IMR-90 (cell line): ENCODE measurements around the gene TMEM256.

ENCODE experiments used
- BHLHE40 ChIP-seq: fragments of 150-350 bp; IDR thresholded peaks from 2 replicates; pipeline ENCODE4 v1.6.1; 2016; ENCODE audit warnings: mild to moderate bottlenecking, low read depth, low read length
- CEBPB ChIP-seq: IDR thresholded peaks from 2 replicates; pipeline ENCODE4 v1.6.1; 2012; ENCODE audit warnings: low read depth, low read length, improper control_type of control experiment
- ELK1 ChIP-seq: fragments of 150-350 bp; IDR thresholded peaks from 2 replicates; pipeline ENCODE4 v1.6.1; 2016; ENCODE audit warnings: low read depth, mild to moderate bottlenecking, low read length, moderate library complexity, borderline replicate concordance
- FOS ChIP-seq: fragments of 150-350 bp; IDR thresholded peaks from 2 replicates; pipeline ENCODE4 v1.6.1; 2016; ENCODE audit warnings: low read depth, low read length
- MAFK ChIP-seq: IDR thresholded peaks from 2 replicates; pipeline ENCODE4 v1.6.1; 2012; ENCODE audit warnings: low read depth, low read length, improper control_type of control experiment
- MAZ ChIP-seq: IDR thresholded peaks from 2 replicates; pipeline ENCODE4 v1.6.1; 2012; ENCODE audit warnings: low read depth, mild to moderate bottlenecking, low read length, improper control_type of control experiment, moderate library complexity, borderline replicate concordance
- MXI1 ChIP-seq: IDR thresholded peaks from 2 replicates; pipeline ENCODE4 v1.6.1; 2012; ENCODE audit warnings: low read depth, mild to moderate bottlenecking, low read length, moderate library complexity, borderline replicate concordance
- POLR2A ChIP-seq: IDR thresholded peaks from 2 replicates; pipeline ENCODE4 v1.6.1; 2012; ENCODE audit warnings: mild to moderate bottlenecking, low read depth, low read length
- RAD21 ChIP-seq: IDR thresholded peaks from 2 replicates; pipeline ENCODE4 v1.6.1; 2012; ENCODE audit warnings: low read length, improper control_type of control experiment
- RCOR1 ChIP-seq: IDR thresholded peaks from 2 replicates; pipeline ENCODE4 v1.6.1; 2012; ENCODE audit warnings: mild to moderate bottlenecking, low read length, improper control_type of control experiment; ENCODE audit not compliant: insufficient replicate concordance
- TF ChIP-seq, protein P1 (sequence below): fragments of 150-350 bp; IDR thresholded peaks from 2 replicates; pipeline ENCODE4 v1.6.1; 2017; ENCODE audit warnings: mild to moderate bottlenecking, antibody characterized with exemption, low read length, low read depth
- TF ChIP-seq, protein P2 (sequence below): conservative IDR thresholded peaks from 2 replicates; pipeline ENCODE4 v1.5.1; 2012; ENCODE audit warnings: mild to moderate bottlenecking, low read depth, low read length, improper control_type of control experiment

DNA sequence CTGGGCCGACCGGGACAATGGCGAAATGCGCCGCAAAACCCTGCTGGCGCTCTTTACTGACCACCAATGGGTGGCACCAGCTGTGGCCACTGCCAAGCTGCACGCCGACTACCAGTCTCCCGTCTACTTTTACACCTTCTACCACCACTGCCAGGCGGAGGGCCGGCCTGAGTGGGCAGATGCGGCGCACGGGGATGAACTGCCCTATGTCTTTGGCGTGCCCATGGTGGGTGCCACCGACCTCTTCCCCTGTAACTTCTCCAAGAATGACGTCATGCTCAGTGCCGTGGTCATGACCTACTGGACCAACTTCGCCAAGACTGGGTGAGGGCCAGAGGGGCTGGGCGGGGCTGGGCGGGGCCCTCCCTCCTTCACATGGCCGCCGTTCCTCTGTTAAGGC is 11.9 kb upstream of the TMEM256 start:
- TF ChIP-seq RCOR1 (no peak), MXI1 (no peak), POLR2A (no peak), RAD21 (no peak), CEBPB (no peak), FOS (no peak), BHLHE40 (no peak), ELK1 (no peak), MAZ (no peak), MAFK (no peak)
- TF ChIP-seq, protein P1, sequence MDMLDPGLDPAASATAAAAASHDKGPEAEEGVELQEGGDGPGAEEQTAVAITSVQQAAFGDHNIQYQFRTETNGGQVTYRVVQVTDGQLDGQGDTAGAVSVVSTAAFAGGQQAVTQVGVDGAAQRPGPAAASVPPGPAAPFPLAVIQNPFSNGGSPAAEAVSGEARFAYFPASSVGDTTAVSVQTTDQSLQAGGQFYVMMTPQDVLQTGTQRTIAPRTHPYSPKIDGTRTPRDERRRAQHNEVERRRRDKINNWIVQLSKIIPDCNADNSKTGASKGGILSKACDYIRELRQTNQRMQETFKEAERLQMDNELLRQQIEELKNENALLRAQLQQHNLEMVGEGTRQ: no peak
- TF ChIP-seq, protein P2, sequence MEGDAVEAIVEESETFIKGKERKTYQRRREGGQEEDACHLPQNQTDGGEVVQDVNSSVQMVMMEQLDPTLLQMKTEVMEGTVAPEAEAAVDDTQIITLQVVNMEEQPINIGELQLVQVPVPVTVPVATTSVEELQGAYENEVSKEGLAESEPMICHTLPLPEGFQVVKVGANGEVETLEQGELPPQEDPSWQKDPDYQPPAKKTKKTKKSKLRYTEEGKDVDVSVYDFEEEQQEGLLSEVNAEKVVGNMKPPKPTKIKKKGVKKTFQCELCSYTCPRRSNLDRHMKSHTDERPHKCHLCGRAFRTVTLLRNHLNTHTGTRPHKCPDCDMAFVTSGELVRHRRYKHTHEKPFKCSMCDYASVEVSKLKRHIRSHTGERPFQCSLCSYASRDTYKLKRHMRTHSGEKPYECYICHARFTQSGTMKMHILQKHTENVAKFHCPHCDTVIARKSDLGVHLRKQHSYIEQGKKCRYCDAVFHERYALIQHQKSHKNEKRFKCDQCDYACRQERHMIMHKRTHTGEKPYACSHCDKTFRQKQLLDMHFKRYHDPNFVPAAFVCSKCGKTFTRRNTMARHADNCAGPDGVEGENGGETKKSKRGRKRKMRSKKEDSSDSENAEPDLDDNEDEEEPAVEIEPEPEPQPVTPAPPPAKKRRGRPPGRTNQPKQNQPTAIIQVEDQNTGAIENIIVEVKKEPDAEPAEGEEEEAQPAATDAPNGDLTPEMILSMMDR: no peak
